Measurements from ENCODE around the gene MANEAL.
A peak's percentile ranks its signal among the peaks of the same experiment; 100 is the strongest.
"Not testable (repeated sequence)": the region's sequence is repeated elsewhere in the genome, so short reads cannot be mapped to it uniquely, and the experiment has no call there.

The MANEAL gene

GRCh38 chr1:37761416-37762095, 32.1 kb upstream of the MANEAL start:
- Histone ChIP-seq H3K9me3 (ENCODE audit: control insufficient read depth, insufficient read depth, low read depth, low read length) (no peaks in the 10 kb centered on the region), H3K4me3 (ENCODE audit: low read depth, low read length) (no peak overlapping the region), H3K27me3 (ENCODE audit: control insufficient read depth, insufficient read depth, low read length) (peaks cover 100% of the 10 kb centered on the region), H3K27ac (ENCODE audit: low read depth, low read length) (no peak overlapping the region), H3K4me1 (ENCODE audit: control insufficient read depth, insufficient read depth, low read length) (peaks cover 12% of the 10 kb centered on the region; the same call in 1 of the 2 replicates), H3K9ac (ENCODE audit: low read length) (no peak overlapping the region), H3K36me3 (ENCODE audit: control insufficient read depth, insufficient read depth, low read length) (no peaks in the 10 kb centered on the region)

- H3K9me3 ChIP-seq (ENCODE audit: control insufficient read depth, insufficient read depth, low read depth, low read length): no peaks in the 10 kb centered on the region
- peaks cover 12% of the 10 kb centered on the region; the same call in 1 of the 2 replicates for H3K4me1 ChIP-seq (ENCODE audit: control insufficient read depth, insufficient read depth, low read length)
- H3K27ac ChIP-seq (ENCODE audit: low read depth, low read length): no peak overlapping the region
- H3K27me3 ChIP-seq (ENCODE audit: control insufficient read depth, insufficient read depth, low read length): peaks cover 100% of the 10 kb centered on the region
- no peaks in the 10 kb centered on the region for H3K36me3 ChIP-seq (ENCODE audit: control insufficient read depth, insufficient read depth, low read length)
- no peak overlapping the region for H3K4me3 ChIP-seq (ENCODE audit: low read depth, low read length)
- H3K9ac ChIP-seq (ENCODE audit: low read length): no peak overlapping the region
Observed at GRCh38 chr1:37762516-37762915, 31.1 kb upstream of the MANEAL start.

- Histone ChIP-seq H3K4me3 (ENCODE audit: low read depth, low read length) (no peak overlapping the region), H3K36me3 (ENCODE audit: control insufficient read depth, insufficient read depth, low read length) (no peaks in the 10 kb centered on the region), H3K9me3 (ENCODE audit: control insufficient read depth, insufficient read depth, low read depth, low read length) (no peaks in the 10 kb centered on the region), H3K27ac (ENCODE audit: low read depth, low read length) (no peak overlapping the region), H3K4me1 (ENCODE audit: control insufficient read depth, insufficient read depth, low read length) (peaks cover 12% of the 10 kb centered on the region; the same call in 1 of the 2 replicates), H3K9ac (ENCODE audit: low read length) (no peak overlapping the region), H3K27me3 (ENCODE audit: control insufficient read depth, insufficient read depth, low read length) (peaks cover 99% of the 10 kb centered on the region)
Observed at GRCh38 chr1:37763791-37764413, 29.7 kb upstream of the MANEAL start.

GRCh38 chr1:37764414-37764825, 29.2 kb upstream of the MANEAL start:
- no peak overlapping the region for H3K9ac ChIP-seq (ENCODE audit: low read length)
- H3K36me3 ChIP-seq (ENCODE audit: control insufficient read depth, insufficient read depth, low read length): no peaks in the 10 kb centered on the region
- no peaks in the 10 kb centered on the region for H3K9me3 ChIP-seq (ENCODE audit: control insufficient read depth, insufficient read depth, low read depth, low read length)
- H3K4me3 ChIP-seq (ENCODE audit: low read depth, low read length): peak overlapping the region; percentile 39; the same call in 1 of the 2 replicates
- no peak overlapping the region for H3K27ac ChIP-seq (ENCODE audit: low read depth, low read length)
- H3K4me1 ChIP-seq (ENCODE audit: control insufficient read depth, insufficient read depth, low read length): peaks cover 12% of the 10 kb centered on the region; the same call in 1 of the 2 replicates
- H3K27me3 ChIP-seq (ENCODE audit: control insufficient read depth, insufficient read depth, low read length): peaks cover 99% of the 10 kb centered on the region

GRCh38 chr1:37764888-37765441, 28.7 kb upstream of the MANEAL start, which contains the start of gene EPHA10:
Gene EPHA10 (minus strand): TSS chr1:37765120. CDS start chr1:37765066, 54 bp downstream.
- Histone ChIP-seq H3K27ac (ENCODE audit: low read depth, low read length) (no peak within 1 kb of the TSS), H3K4me3 (ENCODE audit: low read depth, low read length) (peak within 1 kb of the TSS; percentile 39), H3K36me3 (ENCODE audit: control insufficient read depth, insufficient read depth, low read length) (no peaks in the 10 kb centered on the region), H3K9me3 (ENCODE audit: control insufficient read depth, insufficient read depth, low read depth, low read length) (no peaks in the 10 kb centered on the region), H3K9ac (ENCODE audit: low read length) (no peak within 1 kb of the TSS), H3K27me3 (ENCODE audit: control insufficient read depth, insufficient read depth, low read length) (peaks cover 99% of the 10 kb centered on the region), H3K4me1 (ENCODE audit: control insufficient read depth, insufficient read depth, low read length) (peaks cover 12% of the 10 kb centered on the region; the same call in 1 of the 2 replicates)

GRCh38 chr1:37765916-37766664, 27.6 kb upstream of the MANEAL start:
- Histone ChIP-seq H3K9me3 (ENCODE audit: control insufficient read depth, insufficient read depth, low read depth, low read length) (no peaks in the 10 kb centered on the region), H3K4me1 (ENCODE audit: control insufficient read depth, insufficient read depth, low read length) (peaks cover 12% of the 10 kb centered on the region; the same call in 1 of the 2 replicates), H3K9ac (ENCODE audit: low read length) (no peak overlapping the region), H3K36me3 (ENCODE audit: control insufficient read depth, insufficient read depth, low read length) (no peaks in the 10 kb centered on the region), H3K27me3 (ENCODE audit: control insufficient read depth, insufficient read depth, low read length) (peaks cover 99% of the 10 kb centered on the region), H3K27ac (ENCODE audit: low read depth, low read length) (no peak overlapping the region), H3K4me3 (ENCODE audit: low read depth, low read length) (peak overlapping the region; percentile 39)

GRCh38 chr1:37767488-37767887, 26.2 kb upstream of the MANEAL start:
- H3K4me3 ChIP-seq (ENCODE audit: low read depth, low read length): no peak overlapping the region

GRCh38 chr1:37771440-37771839, 22.2 kb upstream of the MANEAL start:
- H3K4me3 ChIP-seq (ENCODE audit: low read depth, low read length); H3K9me3 ChIP-seq (ENCODE audit: control insufficient read depth, insufficient read depth, low read depth, low read length); H3K27ac ChIP-seq (ENCODE audit: low read depth, low read length); H3K9ac ChIP-seq (ENCODE audit: low read length); H3K36me3 ChIP-seq (ENCODE audit: control insufficient read depth, insufficient read depth, low read length); H3K4me1 ChIP-seq (ENCODE audit: control insufficient read depth, insufficient read depth, low read length): not testable (repeated sequence)
- peaks cover 46% of the 10 kb centered on the region for H3K27me3 ChIP-seq (ENCODE audit: control insufficient read depth, insufficient read depth, low read length)

More at GRCh38 chr1:37767488-37767887, 26.2 kb upstream of the MANEAL start:
- Histone ChIP-seq H3K4me1 (ENCODE audit: control insufficient read depth, insufficient read depth, low read length) (peaks cover 12% of the 10 kb centered on the region; the same call in 1 of the 2 replicates), H3K9ac (ENCODE audit: low read length) (no peak overlapping the region), H3K27me3 (ENCODE audit: control insufficient read depth, insufficient read depth, low read length) (peaks cover 86% of the 10 kb centered on the region), H3K9me3 (ENCODE audit: control insufficient read depth, insufficient read depth, low read depth, low read length) (no peaks in the 10 kb centered on the region), H3K36me3 (ENCODE audit: control insufficient read depth, insufficient read depth, low read length) (no peaks in the 10 kb centered on the region), H3K27ac (ENCODE audit: low read depth, low read length) (no peak overlapping the region)

- H3K36me3 ChIP-seq (ENCODE audit: control insufficient read depth, insufficient read depth, low read length): no peaks in the 10 kb centered on the region
- no peak overlapping the region for H3K9ac ChIP-seq (ENCODE audit: low read length)
- H3K27ac ChIP-seq (ENCODE audit: low read depth, low read length): no peak overlapping the region
- peaks cover 6% of the 10 kb centered on the region; the same call in 1 of the 2 replicates for H3K9me3 ChIP-seq (ENCODE audit: control insufficient read depth, insufficient read depth, low read depth, low read length)
- H3K4me1 ChIP-seq (ENCODE audit: control insufficient read depth, insufficient read depth, low read length): no peaks in the 10 kb centered on the region
- H3K4me3 ChIP-seq (ENCODE audit: low read depth, low read length): no peak overlapping the region
- H3K27me3 ChIP-seq (ENCODE audit: control insufficient read depth, insufficient read depth, low read length): peaks cover 33% of the 10 kb centered on the region
Observed at GRCh38 chr1:37776946-37777516, 16.6 kb upstream of the MANEAL start.

GRCh38 chr1:37778654-37779053, 15.0 kb upstream of the MANEAL start:
- H3K36me3 ChIP-seq (ENCODE audit: control insufficient read depth, insufficient read depth, low read length): no peaks in the 10 kb centered on the region
- H3K27me3 ChIP-seq (ENCODE audit: control insufficient read depth, insufficient read depth, low read length): peaks cover 39% of the 10 kb centered on the region
- H3K9ac ChIP-seq (ENCODE audit: low read length): no peak overlapping the region
- H3K9me3 ChIP-seq (ENCODE audit: control insufficient read depth, insufficient read depth, low read depth, low read length): peaks cover 5% of the 10 kb centered on the region; the same call in 1 of the 2 replicates
- no peak overlapping the region for H3K27ac ChIP-seq (ENCODE audit: low read depth, low read length)
- no peak overlapping the region for H3K4me3 ChIP-seq (ENCODE audit: low read depth, low read length)
- H3K4me1 ChIP-seq (ENCODE audit: control insufficient read depth, insufficient read depth, low read length): no peaks in the 10 kb centered on the region
